Right lobe of liver (tissue), 6 donors: ENCODE measurements around the gene GPR142. TPM values are rescaled to one million over a fixed set of nuclear protein-coding genes. Genes with fewer than 3 reads are reported as not detected.

Source experiments
- ATAC-seq, 4 donors: fragments of 200-7000 bp; cut with Tn5 transposase; one replicate each; pipeline ENCODE4 v1.9.1; 2020; ENCODE audit warnings: mild to moderate bottlenecking in 4 of 4, moderate library complexity in 4 of 4
- DNase-seq, 3 donors: peaks; one replicate each; pipeline ENCODE4 v3.0.0-alpha.2; 2020
- H3K27ac ChIP-seq, 3 donors: fragments of 200-600 bp; one replicate each; pipeline ENCODE4 v1.8.0; 2022
- H3K27me3 ChIP-seq, 2 donors: fragments of 200-600 bp; one replicate each; pipeline ENCODE4 v1.8.0; 2022
- H3K36me3 ChIP-seq, 4 donors: fragments of 200-600 bp; sonication (generic) in 1 of 4; one replicate each; pipeline versions ENCODE4 v1.5.1 to v1.8.0; 2017 to 2022; ENCODE audit warnings: control low read depth in 1 of 4
- H3K4me1 ChIP-seq, 4 donors: fragments of 200-600 bp; sonication (generic) in 1 of 4; one replicate each; pipeline versions ENCODE4 v1.5.1 to v1.8.0; 2017 to 2022; ENCODE audit warnings: control low read depth in 1 of 4
- H3K4me3 ChIP-seq, 3 donors: fragments of 200-600 bp; one replicate each; pipeline ENCODE4 v1.8.0; 2022
- H3K9me3 ChIP-seq, 4 donors: fragments of 200-600 bp; sonication (generic) in 1 of 4; one replicate each; pipeline versions ENCODE4 v1.5.1 to v1.8.0; 2017 to 2022; ENCODE audit warnings: control low read depth in 1 of 4
- POLR2A ChIP-seq: fragments of 450-650 bp; IDR thresholded peaks from one replicate; pipeline ENCODE4 v1.6.1; 2017; ENCODE audit warnings: antibody characterized with exemption, mild to moderate bottlenecking
- WGBS: methylation state at CpG from one replicate; pipeline ENCODE4 v1.1.6; 2018; ENCODE audit warnings: low coverage, low lambda C conversion rate; ENCODE audit not compliant: insufficient coverage; ENCODE audit errors: missing lambda C conversion rate; 5-methylcytosine and 5-hydroxymethylcytosine counted together
- intact Hi-C, 2 donors: fragments of 100-400 bp; cut with DNase I; formaldehyde crosslinking; loops; one replicate each; pipeline versions ENCODE4 v1.11.2 to v1.14.1; 2022
- total RNA-seq, 6 experiments: library from RNA; depleted of rRNA in 2 of 6; stranded (reverse); fragments of >200 nt in 2 of 6; fragmentation: NEBNext Ultra II Directional in 3 of 6; extraction: Animal tissue kit (Norgen Biotek cat#: 25700) in 3 of 6; gene quantifications; one replicate each; pipeline versions ENCODE4 v1.1.0 to v1.2.4, GENCODE V29; 2016 to 2023
- TF ChIP-seq, protein P1 (sequence below), 4 donors: fragments of 200-600 bp in 3 of 4; fragments of 450-650 bp in 1 of 4; IDR thresholded peaks; one replicate each; pipeline versions ENCODE4 v1.5.1 to v1.8.0; 2016 to 2022; ENCODE audit warnings: antibody characterized with exemption in 4 of 4, mild to moderate bottlenecking in 2 of 4
- donor health status: DM: no; HTN: yes; CAD: no.
- donor health status: DM: no; HTN: no; CAD: no.
- donor health status: DM: no; HTN: no; CAD: no.
- donor health status: DM: no; HTN: yes; CAD: no.
- donor health status: DM: no; HTN: yes; CAD: no.

Gene GPR142
- total RNA-seq, 6 experiments from 2014 or later, result 0.24 TPM; not detected in 5

DNA sequence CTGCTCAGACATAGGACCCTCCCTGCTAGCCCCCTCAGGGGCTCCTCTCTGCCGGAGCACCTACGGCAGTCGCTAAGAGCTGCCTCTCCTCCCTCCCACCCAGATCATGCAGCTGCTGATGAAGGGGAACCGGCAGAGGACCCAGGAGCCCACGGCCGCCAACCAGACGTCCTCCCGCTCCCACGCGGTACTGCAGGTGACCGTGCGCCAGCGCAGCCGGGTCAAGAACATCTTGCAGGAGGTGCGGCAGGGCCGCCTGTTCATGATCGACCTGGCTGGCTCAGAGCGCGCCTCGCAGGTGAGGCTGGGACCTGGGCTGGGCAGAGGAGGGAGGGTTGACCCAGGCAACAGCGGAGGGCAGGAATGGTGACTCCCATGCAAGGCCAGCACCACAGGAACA is 22.6 kb upstream of the GPR142 start:
- no CpG with 5 or more reads among the region's 21 CpGs for WGBS
- intact Hi-C loops, result no loop called here
- DNase-seq, result no peak
- Histone ChIP-seq H3K27me3 (no peaks in the 10 kb centered on the region), H3K27ac (no peak overlapping the region), H3K4me1 (no peaks in the 10 kb centered on the region), H3K9me3 (no peaks in the 10 kb centered on the region), H3K4me3 (no peak overlapping the region), H3K36me3 (no peaks in the 10 kb centered on the region)
- TF ChIP-seq, protein P1, sequence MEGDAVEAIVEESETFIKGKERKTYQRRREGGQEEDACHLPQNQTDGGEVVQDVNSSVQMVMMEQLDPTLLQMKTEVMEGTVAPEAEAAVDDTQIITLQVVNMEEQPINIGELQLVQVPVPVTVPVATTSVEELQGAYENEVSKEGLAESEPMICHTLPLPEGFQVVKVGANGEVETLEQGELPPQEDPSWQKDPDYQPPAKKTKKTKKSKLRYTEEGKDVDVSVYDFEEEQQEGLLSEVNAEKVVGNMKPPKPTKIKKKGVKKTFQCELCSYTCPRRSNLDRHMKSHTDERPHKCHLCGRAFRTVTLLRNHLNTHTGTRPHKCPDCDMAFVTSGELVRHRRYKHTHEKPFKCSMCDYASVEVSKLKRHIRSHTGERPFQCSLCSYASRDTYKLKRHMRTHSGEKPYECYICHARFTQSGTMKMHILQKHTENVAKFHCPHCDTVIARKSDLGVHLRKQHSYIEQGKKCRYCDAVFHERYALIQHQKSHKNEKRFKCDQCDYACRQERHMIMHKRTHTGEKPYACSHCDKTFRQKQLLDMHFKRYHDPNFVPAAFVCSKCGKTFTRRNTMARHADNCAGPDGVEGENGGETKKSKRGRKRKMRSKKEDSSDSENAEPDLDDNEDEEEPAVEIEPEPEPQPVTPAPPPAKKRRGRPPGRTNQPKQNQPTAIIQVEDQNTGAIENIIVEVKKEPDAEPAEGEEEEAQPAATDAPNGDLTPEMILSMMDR (IDR thresholded peaks at IDR 0.05), result no peak
- no peak for TF ChIP-seq POLR2A
- ATAC-seq, result no peak

- H3K27me3 ChIP-seq, result no peaks in the 10 kb centered on the region
- no peaks in the 10 kb centered on the region for H3K9me3 ChIP-seq
- ATAC-seq (no peak), DNase-seq (no peak)
- intact Hi-C loops, result no loop called here
- no peak overlapping the region for H3K4me3 ChIP-seq
- 52% methylated on average over 4 of the region's 13 CpGs for WGBS
- no peaks in the 10 kb centered on the region for H3K36me3 ChIP-seq
- H3K4me1 ChIP-seq, result no peaks in the 10 kb centered on the region
- H3K27ac ChIP-seq, result no peak overlapping the region
- no peak for TF ChIP-seq POLR2A
- TF ChIP-seq, protein P1 (IDR thresholded peaks at IDR 0.05), result no peak
Observed at GRCh38 chr17:74345433-74346241, 21.7 kb upstream of the GPR142 start.

- 60% methylated on average over 2 of the region's 14 CpGs for WGBS
- H3K4me1 ChIP-seq, result no peaks in the 10 kb centered on the region
- DNase-seq (no peak), ATAC-seq (no peak)
- no peak overlapping the region for H3K4me3 ChIP-seq
- TF ChIP-seq POLR2A, result no peak
- TF ChIP-seq, protein P1 (IDR thresholded peaks at IDR 0.05), result no peak
- H3K27ac ChIP-seq, result no peak overlapping the region
- H3K36me3 ChIP-seq, result no peaks in the 10 kb centered on the region
- peaks cover 0 to 11% of the 10 kb centered on the region in 2 donors for H3K27me3 ChIP-seq
- no peaks in the 10 kb centered on the region for H3K9me3 ChIP-seq
- intact Hi-C loops, result no loop called here
Observed at GRCh38 chr17:74347646-74348045, 19.7 kb upstream of the GPR142 start.

DNA sequence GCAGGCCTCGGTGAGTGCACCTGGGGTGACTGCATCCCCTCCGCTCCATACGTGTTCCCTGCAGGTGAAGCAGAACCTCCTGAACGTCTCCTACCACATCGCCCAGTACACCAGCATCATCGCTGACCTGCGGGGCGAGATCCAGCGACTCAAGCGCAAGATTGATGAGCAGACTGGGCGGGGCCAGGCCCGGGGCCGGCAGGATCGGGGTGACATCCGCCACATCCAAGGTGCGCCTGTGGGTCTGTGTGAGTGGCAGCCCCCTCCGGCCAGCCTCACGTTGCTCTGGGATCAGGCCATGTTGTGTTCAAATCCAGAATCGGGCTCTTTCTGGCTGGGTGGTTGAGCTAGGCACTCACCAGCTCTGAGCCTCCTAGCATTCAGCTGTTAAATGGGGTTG is 18.2 kb upstream of the GPR142 start:
- DNase-seq (no peak), ATAC-seq (no peak)
- Histone ChIP-seq H3K4me3 (no peak overlapping the region), H3K4me1 (no peaks in the 10 kb centered on the region), H3K27me3 (peaks cover 0 to 11% of the 10 kb centered on the region in 2 donors), H3K9me3 (no peaks in the 10 kb centered on the region), H3K27ac (no peak overlapping the region), H3K36me3 (no peaks in the 10 kb centered on the region)
- TF ChIP-seq, protein P1 (IDR thresholded peaks at IDR 0.05), result no peak
- TF ChIP-seq POLR2A, result no peak
- intact Hi-C loops, result no loop called here
- no CpG with 5 or more reads among the region's 19 CpGs for whole genome bisulfite sequencing
